ENCODE data around the gene NSMCE4A. TPM values are rescaled to one million over a fixed set of nuclear protein-coding genes. Genes with fewer than 3 reads are reported as not detected.

NSMCE4A gene
- total RNA-seq, 4 donors from 2014 or later = 20.1 to 37.7 (median 26.9) TPM

- Histone ChIP-seq H3K4me3 (no peak overlapping the region), H3K27ac (no peak overlapping the region), H3K9me3 (no peaks in the 10 kb centered on the region), H3K4me1 (no peaks in the 10 kb centered on the region), H3K27me3 (no peaks in the 10 kb centered on the region), H3K36me3 (no peaks in the 10 kb centered on the region)
- in situ Hi-C loops (cut with MboI; ENCODE audit: low sequenced_read_pairs in 4 of 4) (no loop called here), intact Hi-C loops (cut with DNase I; ENCODE audit: low total_unique reads) (no loop called here)
- ATAC-seq (no peak), DNase-seq (no peak)
- TF ChIP-seq CTCF (IDR thresholded peaks at IDR 0.05 in 4 of 5, conservative IDR thresholded peaks at IDR 0.05 in 1 of 5) (no peak), POLR2A (IDR thresholded peaks at IDR 0.05) (no peak)
These were observed 26.0 kb downstream of the NSMCE4A start for GRCh38 chr10:121949049-121949448.

GRCh38 chr10:121947343-121948330 is 27.4 kb downstream of the NSMCE4A start:
- Histone ChIP-seq H3K9me3 (no peaks in the 10 kb centered on the region), H3K27ac (no peak overlapping the region), H3K4me1 (no peaks in the 10 kb centered on the region), H3K36me3 (no peaks in the 10 kb centered on the region), H3K4me3 (no peak overlapping the region), H3K27me3 (no peaks in the 10 kb centered on the region)
- DNase-seq (no peak), ATAC-seq (no peak)
- intact Hi-C loops (cut with DNase I; ENCODE audit: low total_unique reads) (no loop called here), in situ Hi-C loops (cut with MboI; ENCODE audit: low sequenced_read_pairs in 4 of 4) (no loop called here)
- no peak for TF ChIP-seq CTCF (IDR thresholded peaks at IDR 0.05 in 4 of 5, conservative IDR thresholded peaks at IDR 0.05 in 1 of 5)
- no peak for TF ChIP-seq POLR2A (IDR thresholded peaks at IDR 0.05)

DNA sequence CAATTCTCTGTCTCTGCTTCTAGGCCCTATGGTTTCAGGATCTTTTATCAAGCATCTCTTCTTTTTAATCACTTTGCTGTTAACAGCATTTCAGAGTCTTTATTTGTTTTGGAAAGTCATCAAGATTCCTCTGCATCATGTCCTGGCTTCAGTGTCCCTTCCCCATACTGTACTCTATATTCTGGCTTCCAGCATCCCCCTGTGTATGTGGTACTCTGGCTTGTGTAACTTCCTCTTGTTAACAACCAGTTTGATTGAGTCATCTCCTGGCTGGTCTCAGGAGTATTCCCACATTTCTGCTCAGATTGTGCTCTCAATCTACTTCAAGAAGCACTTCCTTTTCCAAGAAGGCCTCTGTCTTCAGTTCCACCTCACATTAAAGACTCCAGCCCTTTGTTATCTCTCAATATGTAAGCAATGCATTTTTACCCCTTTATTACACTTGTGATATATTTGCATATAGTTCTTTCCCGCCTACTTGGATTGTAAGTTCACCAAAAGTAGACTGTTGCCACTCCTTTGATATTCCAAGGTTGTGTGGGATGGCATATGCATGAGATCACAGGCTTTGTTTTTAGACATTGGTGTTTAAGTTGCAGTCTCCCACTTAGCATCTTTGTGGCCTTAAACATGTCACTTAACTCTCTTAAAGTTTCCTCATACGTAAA is 32.1 kb downstream of the NSMCE4A start:
- no peaks in the 10 kb centered on the region for H3K36me3 ChIP-seq
- H3K27ac ChIP-seq = peak overlapping the region in 2 of 4 donors; percentile 20 to 24
- TF ChIP-seq POLR2A (IDR thresholded peaks at IDR 0.05) (no peak), CTCF (IDR thresholded peaks at IDR 0.05 in 4 of 5, conservative IDR thresholded peaks at IDR 0.05 in 1 of 5) (no peak)
- intact Hi-C loops (cut with DNase I; ENCODE audit: low total_unique reads) (no loop called here), in situ Hi-C loops (cut with MboI; ENCODE audit: low sequenced_read_pairs in 4 of 4) (no loop called here)
- no peaks in the 10 kb centered on the region for H3K4me1 ChIP-seq
- no peak overlapping the region for H3K4me3 ChIP-seq
- DNase-seq (no peak), ATAC-seq (peak; percentile 74 to 85)
- no peaks in the 10 kb centered on the region for H3K27me3 ChIP-seq
- H3K9me3 ChIP-seq = no peaks in the 10 kb centered on the region

GRCh38 chr10:121941532-121941931 is 33.5 kb downstream of the NSMCE4A start:
- H3K27ac ChIP-seq = no peak overlapping the region
- no peaks in the 10 kb centered on the region for H3K27me3 ChIP-seq
- H3K4me3 ChIP-seq = no peak overlapping the region
- ATAC-seq (no peak), DNase-seq (no peak)
- no peaks in the 10 kb centered on the region for H3K36me3 ChIP-seq
- H3K4me1 ChIP-seq = no peaks in the 10 kb centered on the region
- in situ Hi-C loops (cut with MboI; ENCODE audit: low sequenced_read_pairs in 4 of 4) (no loop called here), intact Hi-C loops (cut with DNase I; ENCODE audit: low total_unique reads) (no loop called here)
- TF ChIP-seq POLR2A (IDR thresholded peaks at IDR 0.05) (no peak), CTCF (IDR thresholded peaks at IDR 0.05 in 4 of 5, conservative IDR thresholded peaks at IDR 0.05 in 1 of 5) (no peak)
- no peaks in the 10 kb centered on the region for H3K9me3 ChIP-seq
